ENCODE measurements around the gene LSM14A. TPM values are rescaled to one million over a fixed set of nuclear protein-coding genes. Genes with fewer than 3 reads are reported as not detected.

LSM14A gene
- polyA plus RNA-seq, 3 donors, result 73.2 to 91.8 (median 82.7) TPM

DNA sequence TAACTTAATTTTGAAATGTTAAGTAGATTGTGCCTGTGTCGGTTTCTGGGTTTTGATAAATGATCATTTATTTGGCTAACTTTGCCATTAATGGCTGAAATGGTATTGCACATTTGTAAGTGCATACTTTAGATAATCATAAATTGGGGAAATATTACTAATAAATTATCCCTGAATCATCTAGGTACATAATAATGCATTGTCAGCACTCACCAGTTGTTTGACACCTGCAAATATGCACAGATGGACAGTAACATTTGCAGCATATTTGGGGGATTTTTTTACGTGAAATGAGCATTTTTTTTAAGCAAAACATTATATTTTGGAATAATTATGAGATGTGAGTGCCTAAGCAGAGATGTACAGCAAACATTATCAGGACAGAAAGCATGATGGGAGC, 41.0 kb downstream of the LSM14A start:
- Histone ChIP-seq H3K36me3 (replicated peaks in 1 of 2; ENCODE audit: control insufficient read depth in 1 of 2, insufficient read depth in 2 of 2, low read length in 2 of 2) (peaks cover 60 to 92% of the 10 kb centered on the region in 2 donors), H3K27ac (ENCODE audit: low read depth in 1 of 2, low read length in 2 of 2) (no peak overlapping the region), H3K79me2 (ENCODE audit: insufficient read depth, low read length) (no peaks in the 10 kb centered on the region), H3K9ac (ENCODE audit: insufficient read depth, low read length, poor library complexity, severe bottlenecking) (no peak overlapping the region), H2AFZ (ENCODE audit: insufficient read depth, low read depth, low read length, poor library complexity, severe bottlenecking) (no peak overlapping the region), H3K4me2 (replicated peaks; ENCODE audit: extremely low read depth, low read length, poor library complexity, severe bottlenecking) (no peak overlapping the region), H4K20me1 (ENCODE audit: insufficient read depth, low read length) (peaks cover 28% of the 10 kb centered on the region), H3K4me1 (ENCODE audit: control insufficient read depth in 1 of 2, insufficient read depth in 2 of 2, low read length in 2 of 2) (no peaks in the 10 kb centered on the region), H3K9me3 (replicated peaks in 1 of 2; ENCODE audit: control insufficient read depth in 1 of 2, insufficient read depth in 1 of 2, low read length in 2 of 2) (no peaks in the 10 kb centered on the region), H3K4me3 (replicated peaks in 1 of 3; ENCODE audit: low read depth in 2 of 3, low read length in 3 of 3) (no peak overlapping the region), H3K27me3 (ENCODE audit: control insufficient read depth in 2 of 2, insufficient read depth in 2 of 2, low read length in 2 of 2) (no peaks in the 10 kb centered on the region)
- peaks cover 61 to 79% of the 10 kb centered on the region in 2 donors for H3K36me3 Mint-ChIP-seq
- TF ChIP-seq, protein P1, sequence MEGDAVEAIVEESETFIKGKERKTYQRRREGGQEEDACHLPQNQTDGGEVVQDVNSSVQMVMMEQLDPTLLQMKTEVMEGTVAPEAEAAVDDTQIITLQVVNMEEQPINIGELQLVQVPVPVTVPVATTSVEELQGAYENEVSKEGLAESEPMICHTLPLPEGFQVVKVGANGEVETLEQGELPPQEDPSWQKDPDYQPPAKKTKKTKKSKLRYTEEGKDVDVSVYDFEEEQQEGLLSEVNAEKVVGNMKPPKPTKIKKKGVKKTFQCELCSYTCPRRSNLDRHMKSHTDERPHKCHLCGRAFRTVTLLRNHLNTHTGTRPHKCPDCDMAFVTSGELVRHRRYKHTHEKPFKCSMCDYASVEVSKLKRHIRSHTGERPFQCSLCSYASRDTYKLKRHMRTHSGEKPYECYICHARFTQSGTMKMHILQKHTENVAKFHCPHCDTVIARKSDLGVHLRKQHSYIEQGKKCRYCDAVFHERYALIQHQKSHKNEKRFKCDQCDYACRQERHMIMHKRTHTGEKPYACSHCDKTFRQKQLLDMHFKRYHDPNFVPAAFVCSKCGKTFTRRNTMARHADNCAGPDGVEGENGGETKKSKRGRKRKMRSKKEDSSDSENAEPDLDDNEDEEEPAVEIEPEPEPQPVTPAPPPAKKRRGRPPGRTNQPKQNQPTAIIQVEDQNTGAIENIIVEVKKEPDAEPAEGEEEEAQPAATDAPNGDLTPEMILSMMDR (IDR thresholded peaks at IDR 0.05), result no peak
- no peak overlapping the region for H3K27ac Mint-ChIP-seq
- peaks cover 6% of the 10 kb centered on the region for H3K4me1 Mint-ChIP-seq
- H3K27me3 Mint-ChIP-seq (ENCODE audit: low read depth in 3 of 3), result no peaks in the 10 kb centered on the region
- no peak for DNase-seq
- H3K4me3 Mint-ChIP-seq, result no peak overlapping the region
- WGBS (ENCODE audit: insufficient coverage), result no CpG with 5 or more reads among the region's 2 CpGs
- no peaks in the 10 kb centered on the region for H3K9me3 Mint-ChIP-seq
- intact Hi-C loops (cut with micrococcal nuclease), result no loop called here

GRCh38 chr19:34214040-34214439, 41.7 kb downstream of the LSM14A start:
- H3K36me3 Mint-ChIP-seq, result peaks cover 61 to 72% of the 10 kb centered on the region in 2 donors
- no peak overlapping the region for H3K27ac Mint-ChIP-seq
- H3K27ac ChIP-seq (ENCODE audit: low read depth in 1 of 2, low read length in 2 of 2), result no peak overlapping the region
- TF ChIP-seq, protein P1 (IDR thresholded peaks at IDR 0.05), result no peak
- 100% methylated on average over 2 of the region's 4 CpGs for WGBS (ENCODE audit: insufficient coverage)
- peaks cover 9% of the 10 kb centered on the region for H3K4me1 Mint-ChIP-seq
- H3K9ac ChIP-seq (ENCODE audit: insufficient read depth, low read length, poor library complexity, severe bottlenecking), result no peak overlapping the region
- H3K79me2 ChIP-seq (ENCODE audit: insufficient read depth, low read length), result no peaks in the 10 kb centered on the region
- no peaks in the 10 kb centered on the region for H3K27me3 ChIP-seq (ENCODE audit: control insufficient read depth in 2 of 2, insufficient read depth in 2 of 2, low read length in 2 of 2)
- H3K4me3 ChIP-seq (replicated peaks in 1 of 3; ENCODE audit: low read depth in 2 of 3, low read length in 3 of 3), result no peak overlapping the region
- no peak overlapping the region for H3K4me3 Mint-ChIP-seq
- H3K9me3 Mint-ChIP-seq, result no peaks in the 10 kb centered on the region
- no peaks in the 10 kb centered on the region for H3K4me1 ChIP-seq (ENCODE audit: control insufficient read depth in 1 of 2, insufficient read depth in 2 of 2, low read length in 2 of 2)
- intact Hi-C loops (cut with micrococcal nuclease), result no loop called here
- no peak overlapping the region for H2AFZ ChIP-seq (ENCODE audit: insufficient read depth, low read depth, low read length, poor library complexity, severe bottlenecking)
- peaks cover 63 to 92% of the 10 kb centered on the region in 2 donors for H3K36me3 ChIP-seq (replicated peaks in 1 of 2; ENCODE audit: control insufficient read depth in 1 of 2, insufficient read depth in 2 of 2, low read length in 2 of 2)
- no peaks in the 10 kb centered on the region for H3K27me3 Mint-ChIP-seq (ENCODE audit: low read depth in 3 of 3)
- H3K4me2 ChIP-seq (replicated peaks; ENCODE audit: extremely low read depth, low read length, poor library complexity, severe bottlenecking), result no peak overlapping the region
- peaks cover 33% of the 10 kb centered on the region for H4K20me1 ChIP-seq (ENCODE audit: insufficient read depth, low read length)
- H3K9me3 ChIP-seq (replicated peaks in 1 of 2; ENCODE audit: control insufficient read depth in 1 of 2, insufficient read depth in 1 of 2, low read length in 2 of 2), result no peaks in the 10 kb centered on the region
- DNase-seq, result no peak

All from CD14-positive monocyte (primary cell).